Rectal smooth muscle tissue (tissue), 1 donor: ENCODE results near the gene LYPD3.

Experiments
- H3K27ac ChIP-seq: one replicate; pipeline ENCODE4 v1.7.0; 2013; ENCODE audit warnings: low read depth, low read length, inconsistent platforms
- H3K27me3 ChIP-seq: one replicate; pipeline ENCODE4 v1.7.0; 2013; ENCODE audit warnings: low read length; ENCODE audit not compliant: control insufficient read depth, insufficient read depth
- H3K36me3 ChIP-seq: one replicate; pipeline ENCODE4 v1.7.0; 2013; ENCODE audit warnings: low read length; ENCODE audit not compliant: control insufficient read depth, insufficient read depth
- H3K4me1 ChIP-seq: one replicate; pipeline ENCODE4 v1.7.0; 2013; ENCODE audit warnings: low read length; ENCODE audit not compliant: control insufficient read depth, insufficient read depth
- H3K4me3 ChIP-seq: one replicate; pipeline ENCODE4 v1.7.0; 2013; ENCODE audit warnings: low read length
- H3K9ac ChIP-seq: one replicate; pipeline ENCODE4 v1.7.0; 2013; ENCODE audit warnings: low read length

The LYPD3 gene

GRCh38 chr19:43422000-43422688, 43.3 kb downstream of the LYPD3 start:
- Histone ChIP-seq H3K9ac (no peak overlapping the region), H3K4me1 (no peaks in the 10 kb centered on the region), H3K27me3 (no peaks in the 10 kb centered on the region), H3K36me3 (no peaks in the 10 kb centered on the region), H3K27ac (no peak overlapping the region), H3K4me3 (no peak overlapping the region)

GRCh38 chr19:43420954-43421353, 44.5 kb downstream of the LYPD3 start:
- H3K9ac ChIP-seq = no peak overlapping the region
- H3K27ac ChIP-seq = no peak overlapping the region
- H3K4me3 ChIP-seq = no peak overlapping the region

GRCh38 chr19:43416951-43417623, 48.3 kb downstream of the LYPD3 start:
- Histone ChIP-seq H3K27ac (no peak overlapping the region), H3K9ac (no peak overlapping the region), H3K36me3 (no peaks in the 10 kb centered on the region), H3K27me3 (no peaks in the 10 kb centered on the region), H3K4me1 (no peaks in the 10 kb centered on the region), H3K4me3 (no peak overlapping the region)

More at GRCh38 chr19:43420954-43421353, 44.5 kb downstream of the LYPD3 start:
- H3K36me3 ChIP-seq = no peaks in the 10 kb centered on the region
- H3K4me1 ChIP-seq = no peaks in the 10 kb centered on the region
- H3K27me3 ChIP-seq = no peaks in the 10 kb centered on the region

GRCh38 chr19:43414554-43414953, 50.9 kb downstream of the LYPD3 start, which contains the start of gene TEX101:
TSS of gene TEX101 (plus strand) at chr19:43414890. CDS start at chr19:43415920, 1,030 bp downstream.
- no peak within 1 kb of the TSS for H3K27ac ChIP-seq
- H3K36me3 ChIP-seq = no peaks in the 10 kb centered on the region
- H3K9ac ChIP-seq = no peak within 1 kb of the TSS
- H3K4me1 ChIP-seq = no peaks in the 10 kb centered on the region
- no peaks in the 10 kb centered on the region for H3K27me3 ChIP-seq
- no peak within 1 kb of the TSS for H3K4me3 ChIP-seq

GRCh38 chr19:43412441-43412840, 53.0 kb downstream of the LYPD3 start:
- Histone ChIP-seq H3K4me1 (no peaks in the 10 kb centered on the region), H3K4me3 (no peak overlapping the region), H3K36me3 (no peaks in the 10 kb centered on the region), H3K27ac (no peak overlapping the region), H3K9ac (no peak overlapping the region), H3K27me3 (no peaks in the 10 kb centered on the region)
